Neural progenitor cell (in vitro differentiated cells): Measurements from ENCODE around the gene TBC1D23. TPM values are rescaled to one million over a fixed set of nuclear protein-coding genes. Genes with fewer than 3 reads are reported as not detected.

Source experiments
- DNase-seq: peaks from one replicate; pipeline ENCODE4 v3.0.0-alpha.2; 2016; ENCODE audit warnings: low spot score
- H2AFZ ChIP-seq: fragments of 200-600 bp; sonication (generic); replicated peaks from 2 replicates; pipeline ENCODE4 v1.6.1; 2016; ENCODE audit warnings: antibody characterized with exemption
- H3F3A ChIP-seq: fragments of 200-600 bp; sonication (generic); 2 replicates; pipeline ENCODE4 v1.6.1; 2016; ENCODE audit warnings: antibody characterized with exemption, low read depth
- H3K27ac ChIP-seq: fragments of 200-600 bp; sonication (generic); 2 replicates; pipeline ENCODE4 v1.5.1; 2016; ENCODE audit warnings: mild to moderate bottlenecking
- H3K27me3 ChIP-seq: fragments of 200-600 bp; sonication (generic); 2 replicates; pipeline ENCODE4 v1.6.1; 2016; ENCODE audit warnings: mild to moderate bottlenecking, moderate library complexity
- H3K36me3 ChIP-seq: fragments of 200-600 bp; sonication (generic); 2 replicates; pipeline ENCODE4 v1.5.1; 2016
- H3K4me1 ChIP-seq: fragments of 200-600 bp; sonication (generic); 2 replicates; pipeline ENCODE4 v1.6.1; 2016; ENCODE audit warnings: mixed run types
- H3K4me2 ChIP-seq: fragments of 200-600 bp; sonication (generic); 2 replicates; pipeline ENCODE4 v1.6.1; 2016
- H3K4me3 ChIP-seq: fragments of 200-600 bp; sonication (generic); 2 replicates; pipeline ENCODE4 v1.5.1; 2016
- H3K79me2 ChIP-seq: fragments of 200-600 bp; sonication (generic); 2 replicates; pipeline ENCODE4 v1.6.1; 2016; ENCODE audit warnings: low read depth
- H3K9ac ChIP-seq: fragments of 200-600 bp; sonication (generic); 2 replicates; pipeline ENCODE4 v1.6.1; 2016
- H3K9me3 ChIP-seq: fragments of 200-600 bp; sonication (generic); 2 replicates; pipeline ENCODE4 v1.5.1; 2016; ENCODE audit warnings: low read depth
- H4K20me1 ChIP-seq: fragments of 200-600 bp; sonication (generic); 2 replicates; pipeline ENCODE4 v1.6.1; 2016; ENCODE audit warnings: low read depth
- H3K27ac Mint-ChIP-seq: 3 replicates; pipeline ENCODE4 v1.8.0; 2021; ENCODE audit warnings: mixed read lengths
- H3K27me3 Mint-ChIP-seq: 2 replicates; pipeline ENCODE4 v1.8.0; 2022; ENCODE audit warnings: low read depth, mild to moderate bottlenecking, inconsistent platforms, moderate library complexity, mixed read lengths; ENCODE audit not compliant: insufficient read depth
- H3K36me3 Mint-ChIP-seq: 3 replicates; pipeline ENCODE4 v1.8.0; 2021; ENCODE audit warnings: mixed read lengths
- H3K4me1 Mint-ChIP-seq: 3 replicates; pipeline ENCODE4 v1.8.0; 2021; ENCODE audit warnings: mixed read lengths
- H3K4me3 Mint-ChIP-seq: 3 replicates; pipeline ENCODE4 v1.8.0; 2021; ENCODE audit warnings: mild to moderate bottlenecking, moderate library complexity, mixed read lengths
- H3K9me3 Mint-ChIP-seq: 3 replicates; pipeline ENCODE4 v1.8.0; 2020; ENCODE audit warnings: mixed read lengths
- EZH2 ChIP-seq: fragments of 200-600 bp; sonication (generic); IDR thresholded peaks from 2 replicates; pipeline ENCODE4 v1.6.1; 2017; ENCODE audit warnings: antibody characterized with exemption, mild to moderate bottlenecking, moderate library complexity
- EZH2phosphoT487 ChIP-seq: fragments of 200-600 bp; sonication (generic); IDR thresholded peaks from 2 replicates; pipeline ENCODE4 v1.6.1; 2017; ENCODE audit warnings: antibody characterized with exemption
- total RNA-seq: library from RNA; depleted of rRNA; stranded (reverse); fragments of >200 nt; gene quantifications from 2 replicates; pipeline ENCODE4 v1.2.3, GENCODE V29; 2015; ENCODE audit warnings: low replicate concordance
- TF ChIP-seq, protein P1 (sequence below): fragments of 200-600 bp; sonication (generic); IDR thresholded peaks from 2 replicates; pipeline ENCODE4 v1.5.1; 2017; ENCODE audit warnings: antibody characterized with exemption, mild to moderate bottlenecking

The TBC1D23 gene
- total RNA-seq, 1 donor from 2014 or later: 50.1 TPM

DNA sequence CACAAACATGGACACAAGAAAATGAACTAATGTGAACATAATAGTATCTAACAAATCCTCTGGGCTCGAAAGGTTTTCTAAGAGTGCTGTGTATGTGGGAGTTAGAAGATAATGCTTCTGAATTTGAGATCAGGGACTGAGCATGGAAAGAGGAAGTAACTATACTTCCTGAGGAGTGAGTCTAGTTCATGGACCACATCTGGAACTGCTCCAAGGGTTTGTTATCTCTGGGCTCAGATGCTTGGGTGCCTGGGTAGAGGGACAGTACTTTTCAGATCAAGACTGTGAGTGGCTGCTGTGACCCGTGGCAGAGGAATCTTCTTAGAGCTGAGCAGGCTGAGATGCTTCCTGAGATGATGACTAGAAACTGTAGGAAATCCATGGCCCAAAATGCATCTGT lies 28.5 kb downstream of the TBC1D23 start:
- H3K27ac ChIP-seq: no peak overlapping the region
- no peaks in the 10 kb centered on the region for H4K20me1 ChIP-seq
- no peaks in the 10 kb centered on the region for H3K9me3 Mint-ChIP-seq
- no peak overlapping the region for H3K4me2 ChIP-seq
- no peak overlapping the region for H3K9ac ChIP-seq
- H3K4me3 Mint-ChIP-seq: no peak overlapping the region
- H3K79me2 ChIP-seq: no peaks in the 10 kb centered on the region
- no peaks in the 10 kb centered on the region for H3K9me3 ChIP-seq
- peaks cover 2% of the 10 kb centered on the region for H3K36me3 ChIP-seq
- H3K4me3 ChIP-seq: no peak overlapping the region
- peaks cover 5% of the 10 kb centered on the region for H3K36me3 Mint-ChIP-seq
- TF ChIP-seq EZH2phosphoT487 (no peak), EZH2 (no peak)
- TF ChIP-seq, protein P1, sequence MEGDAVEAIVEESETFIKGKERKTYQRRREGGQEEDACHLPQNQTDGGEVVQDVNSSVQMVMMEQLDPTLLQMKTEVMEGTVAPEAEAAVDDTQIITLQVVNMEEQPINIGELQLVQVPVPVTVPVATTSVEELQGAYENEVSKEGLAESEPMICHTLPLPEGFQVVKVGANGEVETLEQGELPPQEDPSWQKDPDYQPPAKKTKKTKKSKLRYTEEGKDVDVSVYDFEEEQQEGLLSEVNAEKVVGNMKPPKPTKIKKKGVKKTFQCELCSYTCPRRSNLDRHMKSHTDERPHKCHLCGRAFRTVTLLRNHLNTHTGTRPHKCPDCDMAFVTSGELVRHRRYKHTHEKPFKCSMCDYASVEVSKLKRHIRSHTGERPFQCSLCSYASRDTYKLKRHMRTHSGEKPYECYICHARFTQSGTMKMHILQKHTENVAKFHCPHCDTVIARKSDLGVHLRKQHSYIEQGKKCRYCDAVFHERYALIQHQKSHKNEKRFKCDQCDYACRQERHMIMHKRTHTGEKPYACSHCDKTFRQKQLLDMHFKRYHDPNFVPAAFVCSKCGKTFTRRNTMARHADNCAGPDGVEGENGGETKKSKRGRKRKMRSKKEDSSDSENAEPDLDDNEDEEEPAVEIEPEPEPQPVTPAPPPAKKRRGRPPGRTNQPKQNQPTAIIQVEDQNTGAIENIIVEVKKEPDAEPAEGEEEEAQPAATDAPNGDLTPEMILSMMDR: no peak
- no peaks in the 10 kb centered on the region for H3F3A ChIP-seq
- no peak for DNase-seq
- H3K27me3 ChIP-seq: no peaks in the 10 kb centered on the region
- H2AFZ ChIP-seq: no peak overlapping the region
- H3K27ac Mint-ChIP-seq: no peak overlapping the region
- H3K4me1 Mint-ChIP-seq: no peaks in the 10 kb centered on the region
- H3K4me1 ChIP-seq: no peaks in the 10 kb centered on the region
- H3K27me3 Mint-ChIP-seq: no peaks in the 10 kb centered on the region

DNA sequence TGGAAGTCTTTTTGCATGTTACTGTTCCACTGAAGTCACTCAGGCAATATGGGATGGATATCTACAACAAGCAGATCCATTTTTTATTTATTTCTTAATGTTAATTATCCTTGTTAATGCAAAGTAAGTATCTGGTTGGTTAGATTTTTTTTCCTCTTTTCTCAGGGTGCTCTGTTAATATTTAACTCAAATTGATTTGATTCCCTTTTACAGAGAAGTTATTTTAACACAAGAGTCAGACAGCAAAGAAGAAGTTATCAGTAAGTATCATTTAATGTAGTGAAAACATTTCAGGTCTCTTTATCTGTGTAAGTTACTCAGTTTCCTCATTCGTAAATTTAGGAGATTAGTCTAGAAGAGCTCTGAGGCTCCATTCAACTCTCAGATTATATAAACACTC lies 34.3 kb downstream of the TBC1D23 start:
- Histone ChIP-seq H3K9ac (no peak overlapping the region), H4K20me1 (no peaks in the 10 kb centered on the region), H3K4me3 (no peak overlapping the region), H3K27me3 (no peaks in the 10 kb centered on the region), H3K4me1 (no peaks in the 10 kb centered on the region), H3K4me2 (no peak overlapping the region), H3K36me3 (peaks cover 9% of the 10 kb centered on the region), H2AFZ (no peak overlapping the region), H3K9me3 (no peaks in the 10 kb centered on the region), H3F3A (no peaks in the 10 kb centered on the region), H3K79me2 (no peaks in the 10 kb centered on the region), H3K27ac (no peak overlapping the region)
- Mint-ChIP-seq H3K27me3 (no peaks in the 10 kb centered on the region), H3K27ac (no peak overlapping the region), H3K4me1 (no peaks in the 10 kb centered on the region), H3K9me3 (no peaks in the 10 kb centered on the region), H3K36me3 (peaks cover 7% of the 10 kb centered on the region), H3K4me3 (no peak overlapping the region)
- DNase-seq: no peak
- TF ChIP-seq, protein P1: no peak
- TF ChIP-seq EZH2phosphoT487: no peak
- TF ChIP-seq EZH2: no peak

DNA sequence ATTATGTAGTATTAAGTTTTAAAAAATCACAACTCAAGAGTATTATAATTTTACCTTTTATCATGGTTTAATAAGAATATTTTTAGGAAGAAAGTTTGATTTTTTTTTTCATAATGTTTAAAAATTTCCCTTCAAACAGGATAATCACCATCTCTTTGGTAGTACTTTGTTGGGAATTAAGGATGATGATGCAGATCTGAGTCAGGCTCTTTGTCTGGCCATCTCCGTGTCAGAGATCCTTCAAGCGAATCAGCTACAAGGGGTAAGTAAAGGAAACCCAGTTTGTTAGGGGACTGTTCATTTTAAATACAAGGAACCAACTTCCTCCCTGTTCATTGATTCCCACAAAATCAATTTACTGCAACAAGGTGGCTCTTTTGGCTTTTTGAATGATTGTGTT lies 37.0 kb downstream of the TBC1D23 start:
- Mint-ChIP-seq H3K9me3 (no peaks in the 10 kb centered on the region), H3K27me3 (no peaks in the 10 kb centered on the region), H3K27ac (no peak overlapping the region), H3K4me3 (no peak overlapping the region), H3K4me1 (no peaks in the 10 kb centered on the region), H3K36me3 (peaks cover 2% of the 10 kb centered on the region)
- no peak overlapping the region for H3K4me2 ChIP-seq
- no peaks in the 10 kb centered on the region for H3F3A ChIP-seq
- peaks cover 7% of the 10 kb centered on the region for H3K36me3 ChIP-seq
- TF ChIP-seq, protein P1: no peak
- no peak for TF ChIP-seq EZH2
- no peak for TF ChIP-seq EZH2phosphoT487
- DNase-seq: no peak
- H4K20me1 ChIP-seq: no peaks in the 10 kb centered on the region
- no peaks in the 10 kb centered on the region for H3K4me1 ChIP-seq
- H3K9me3 ChIP-seq: no peaks in the 10 kb centered on the region
- H3K9ac ChIP-seq: no peak overlapping the region
- H3K27me3 ChIP-seq: no peaks in the 10 kb centered on the region
- H3K4me3 ChIP-seq: no peak overlapping the region
- no peaks in the 10 kb centered on the region for H3K79me2 ChIP-seq
- H2AFZ ChIP-seq: no peak overlapping the region
- H3K27ac ChIP-seq: no peak overlapping the region

DNA sequence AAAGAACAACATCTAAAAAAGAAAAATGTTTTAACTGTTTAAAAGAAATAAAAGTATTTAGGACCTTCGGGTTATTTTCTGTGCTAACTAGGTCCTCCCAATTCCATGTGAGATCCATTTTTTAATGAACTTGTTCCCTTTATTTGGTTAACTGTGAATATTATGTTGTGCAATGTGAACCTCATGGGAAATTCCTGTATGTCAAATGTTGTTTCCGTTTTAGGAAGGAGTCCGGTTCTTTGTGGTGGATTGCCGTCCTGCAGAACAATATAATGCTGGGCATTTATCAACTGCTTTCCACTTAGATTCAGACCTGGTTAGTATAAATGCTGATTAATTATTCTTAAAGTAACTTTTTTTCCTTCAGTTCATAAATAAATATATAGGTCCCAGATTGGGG lies 38.2 kb downstream of the TBC1D23 start:
- no peak overlapping the region for H3K27ac ChIP-seq
- H3K4me3 Mint-ChIP-seq: no peak overlapping the region
- H3K36me3 Mint-ChIP-seq: peaks cover 4% of the 10 kb centered on the region
- H3K4me1 Mint-ChIP-seq: no peaks in the 10 kb centered on the region
- no peak for DNase-seq
- no peaks in the 10 kb centered on the region for H3F3A ChIP-seq
- no peak overlapping the region for H2AFZ ChIP-seq
- H3K27me3 Mint-ChIP-seq: peaks cover 2% of the 10 kb centered on the region
- H3K4me2 ChIP-seq: no peak overlapping the region
- H3K36me3 ChIP-seq: peaks cover 7% of the 10 kb centered on the region
- H3K9me3 Mint-ChIP-seq: no peaks in the 10 kb centered on the region
- H3K27ac Mint-ChIP-seq: no peak overlapping the region
- H3K9me3 ChIP-seq: no peaks in the 10 kb centered on the region
- no peak overlapping the region for H3K4me3 ChIP-seq
- TF ChIP-seq, protein P1: no peak
- no peak for TF ChIP-seq EZH2
- TF ChIP-seq EZH2phosphoT487: no peak
- no peak overlapping the region for H3K9ac ChIP-seq
- H3K4me1 ChIP-seq: no peaks in the 10 kb centered on the region
- no peaks in the 10 kb centered on the region for H3K27me3 ChIP-seq
- no peaks in the 10 kb centered on the region for H4K20me1 ChIP-seq
- no peaks in the 10 kb centered on the region for H3K79me2 ChIP-seq
